ENCODE measurements around the gene MRTO4.

MRTO4 gene

GRCh38 chr1:19309123-19309813, 57.7 kb downstream of the MRTO4 start:
- no peak overlapping the region for H3K27ac Mint-ChIP-seq
- H3K9me3 Mint-ChIP-seq = no peaks in the 10 kb centered on the region
- ATAC-seq (no peak), DNase-seq (ENCODE audit: low spot score in 2 of 2) (no peak)
- H3K4me1 Mint-ChIP-seq = peaks cover 36% of the 10 kb centered on the region
- peaks cover 45% of the 10 kb centered on the region for H3K36me3 Mint-ChIP-seq
- no peak overlapping the region for H3K4me3 Mint-ChIP-seq

Data from stimulated activated effector memory CD8-positive, alpha-beta T cell treated with anti-CD3 and anti-CD28 coated beads, Interleukin-12 subunit alpha, Interleukin-12 subunit beta, amount 100 ng/mL, for 72 hours (primary cell).